Cardiac fibroblast (primary cell): Measurements from ENCODE around the gene TCF15.
A peak's percentile ranks its signal among the peaks of the same experiment; 100 is the strongest.

ENCODE experiments used
- DNase-seq, 2 donors: peaks; one replicate each; pipeline versions ENCODE4 v3.0.0 to v3.0.0-alpha.2; 2010; ENCODE audit warnings: low read depth in 2 of 2
- H3K4me3 ChIP-seq, 2 donors: replicated peaks in 1 of 2; 1 replicate in 1 of 2; 2 replicates in 1 of 2; pipeline ENCODE4 v1.5.1; 2011; ENCODE audit warnings: low read depth in 2 of 2, low read length in 2 of 2, mild to moderate bottlenecking in 2 of 2, moderate library complexity in 1 of 2
- TF ChIP-seq, protein P1 (sequence below): IDR thresholded peaks from one replicate; pipeline ENCODE4 v1.5.1; 2011; ENCODE audit warnings: low read depth, mild to moderate bottlenecking, low read length, inconsistent platforms

The TCF15 gene

DNA sequence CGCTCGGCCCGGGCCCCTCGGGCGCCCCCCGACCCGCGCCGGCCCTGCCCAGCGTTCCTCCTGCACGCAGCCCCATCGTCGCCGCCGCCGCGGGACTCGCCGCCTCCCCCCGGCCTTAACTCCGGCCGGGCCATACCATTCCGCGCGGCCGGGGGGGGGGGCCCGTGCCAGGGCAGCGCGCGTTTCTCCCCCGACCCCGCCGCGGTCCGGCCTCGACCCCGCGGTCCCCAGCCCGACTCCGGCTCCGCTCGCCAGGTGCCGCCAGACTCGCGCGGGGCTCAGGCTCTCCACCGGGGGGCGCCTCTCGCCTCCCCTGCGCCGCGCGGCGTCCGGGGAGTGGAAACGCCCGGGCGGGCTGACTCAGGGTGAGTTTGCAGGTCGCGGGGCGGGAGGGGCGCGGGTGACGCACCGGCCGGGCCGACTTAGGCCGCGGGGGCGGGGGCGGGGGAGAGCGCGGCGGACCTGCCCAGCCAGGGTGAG, 43.0 kb upstream of the TCF15 start, which contains the start of gene SRXN1:
SRXN1 (minus strand) TSS at position 91 of the 480 bp plus-strand sequence; CDS start at position 76, 15 bp downstream.
- peak within 1 kb of the TSS; percentile 89 to 97 for H3K4me3 ChIP-seq
- TF ChIP-seq, protein P1, sequence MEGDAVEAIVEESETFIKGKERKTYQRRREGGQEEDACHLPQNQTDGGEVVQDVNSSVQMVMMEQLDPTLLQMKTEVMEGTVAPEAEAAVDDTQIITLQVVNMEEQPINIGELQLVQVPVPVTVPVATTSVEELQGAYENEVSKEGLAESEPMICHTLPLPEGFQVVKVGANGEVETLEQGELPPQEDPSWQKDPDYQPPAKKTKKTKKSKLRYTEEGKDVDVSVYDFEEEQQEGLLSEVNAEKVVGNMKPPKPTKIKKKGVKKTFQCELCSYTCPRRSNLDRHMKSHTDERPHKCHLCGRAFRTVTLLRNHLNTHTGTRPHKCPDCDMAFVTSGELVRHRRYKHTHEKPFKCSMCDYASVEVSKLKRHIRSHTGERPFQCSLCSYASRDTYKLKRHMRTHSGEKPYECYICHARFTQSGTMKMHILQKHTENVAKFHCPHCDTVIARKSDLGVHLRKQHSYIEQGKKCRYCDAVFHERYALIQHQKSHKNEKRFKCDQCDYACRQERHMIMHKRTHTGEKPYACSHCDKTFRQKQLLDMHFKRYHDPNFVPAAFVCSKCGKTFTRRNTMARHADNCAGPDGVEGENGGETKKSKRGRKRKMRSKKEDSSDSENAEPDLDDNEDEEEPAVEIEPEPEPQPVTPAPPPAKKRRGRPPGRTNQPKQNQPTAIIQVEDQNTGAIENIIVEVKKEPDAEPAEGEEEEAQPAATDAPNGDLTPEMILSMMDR = no peak
- DNase-seq = peak; percentile 94 to 96

DNA sequence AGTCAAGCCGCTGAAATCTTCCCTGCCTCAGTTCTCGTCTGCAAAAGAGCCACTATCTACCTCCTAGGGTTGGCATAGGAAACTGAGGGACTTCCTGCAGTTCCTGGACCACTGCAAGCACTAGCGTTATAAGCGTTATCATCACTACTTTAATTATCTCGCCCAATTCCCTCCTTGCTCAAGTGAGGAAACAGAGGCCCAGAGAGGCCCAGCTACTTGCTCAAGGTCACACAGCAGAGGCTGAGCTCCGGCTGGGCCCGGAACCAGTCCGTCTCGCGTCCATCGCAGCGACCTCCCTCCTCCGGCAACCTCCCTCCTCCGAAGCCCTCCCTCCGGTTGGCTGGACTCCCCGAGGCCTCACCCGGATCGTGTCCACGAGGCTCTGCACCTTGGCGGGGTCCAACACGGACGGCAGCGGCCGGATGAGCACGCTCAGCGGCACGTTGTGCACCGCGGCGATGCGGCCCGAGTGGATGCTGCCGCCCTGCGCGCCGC, 42.6 kb upstream of the TCF15 start:
- DNase-seq = peak; percentile 50 to 60

DNA sequence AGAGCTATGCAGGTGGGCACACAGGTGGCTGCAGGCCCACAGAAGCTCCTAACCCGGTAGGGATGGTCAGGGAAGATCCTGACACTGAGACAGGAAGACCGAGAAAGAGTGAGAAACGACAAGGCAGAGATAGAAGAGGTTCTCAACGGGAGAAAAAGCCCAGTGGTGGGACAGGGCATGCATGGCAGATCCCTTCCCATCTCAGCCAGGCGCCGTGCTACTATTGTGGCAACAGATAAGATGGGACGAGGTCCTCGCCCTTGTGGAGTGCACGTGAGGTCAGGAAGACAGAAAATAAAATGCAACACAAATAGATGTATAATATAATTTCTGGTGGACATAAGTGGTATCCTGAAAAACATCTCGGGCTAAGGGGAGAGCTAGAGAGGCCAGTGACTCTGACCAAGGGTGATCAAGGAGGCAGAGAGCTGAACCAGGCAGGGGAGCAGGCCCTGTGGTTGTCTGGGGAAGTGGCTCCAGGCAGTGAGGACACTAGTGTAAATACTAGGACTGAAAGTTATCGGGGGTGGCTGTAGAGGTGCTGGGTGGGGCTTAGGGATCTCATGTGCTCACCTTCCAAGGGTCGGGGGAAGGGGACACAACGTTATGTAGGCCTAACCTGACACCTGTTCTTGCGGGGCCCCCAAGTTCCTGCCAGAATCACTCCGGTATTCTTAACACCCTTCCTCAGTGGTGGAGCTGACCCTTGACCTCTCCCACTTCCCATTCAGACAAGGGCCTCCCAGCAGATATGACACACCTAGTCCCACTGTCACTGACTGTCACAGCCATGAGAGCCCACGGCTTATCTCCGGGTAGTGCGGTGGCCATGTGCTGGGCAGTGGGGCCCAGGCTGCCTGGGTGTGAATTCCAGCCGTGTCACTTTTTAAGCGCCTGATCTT, 41.9 kb upstream of the TCF15 start:
- no peak for DNase-seq
- TF ChIP-seq, protein P1 = no peak
- peak overlapping the region; percentile 89 to 97 for H3K4me3 ChIP-seq

More for the DNA sequence above, 42.6 kb upstream of the TCF15 start:
- H3K4me3 ChIP-seq = peak overlapping the region; percentile 89 to 97
- TF ChIP-seq, protein P1 = no peak

DNA sequence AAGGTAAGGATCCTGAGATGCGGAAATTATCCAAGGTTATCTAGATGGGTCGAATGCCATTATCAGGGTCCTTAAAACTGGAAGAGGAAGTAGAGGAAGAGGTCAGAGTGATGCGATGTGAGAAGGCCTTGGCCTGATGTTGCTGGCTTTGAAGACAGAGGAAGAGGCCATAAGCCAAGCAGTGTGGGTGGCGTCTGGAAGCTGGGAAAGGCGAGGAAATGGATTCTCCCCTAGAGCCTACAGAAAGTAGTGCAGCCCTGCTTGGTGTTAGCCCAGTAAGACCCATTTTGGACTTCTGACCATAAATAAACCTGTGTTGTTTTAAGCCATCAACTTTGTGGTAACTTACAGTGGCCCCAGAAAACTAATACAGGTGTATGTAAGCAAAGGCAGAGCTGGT, 40.8 kb upstream of the TCF15 start:
- TF ChIP-seq, protein P1 = peak; percentile 21
- peak in 1 of 2 donors; percentile 33 for DNase-seq
- no peak overlapping the region for H3K4me3 ChIP-seq

DNA sequence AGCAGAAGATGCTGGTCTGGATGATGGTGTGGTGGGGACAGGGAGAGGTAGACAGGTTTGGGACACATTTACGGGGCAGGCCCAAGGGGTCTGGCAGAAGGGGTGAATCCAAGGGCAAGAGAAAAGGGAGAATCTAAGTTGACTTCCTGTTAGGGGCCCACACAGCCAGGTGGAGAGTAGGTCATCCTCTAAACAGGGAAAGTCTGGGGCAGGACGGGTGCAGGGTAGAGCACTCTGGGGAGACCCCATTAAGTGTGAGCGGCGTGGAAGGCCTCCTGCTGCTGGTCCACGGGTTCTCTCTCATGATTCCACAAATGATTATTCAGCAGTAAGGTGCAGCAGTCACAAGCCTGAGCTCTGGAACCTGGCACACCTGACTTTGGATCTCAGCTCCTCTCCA, 40.2 kb upstream of the TCF15 start:
- TF ChIP-seq, protein P1 = no peak
- DNase-seq = no peak
- no peak overlapping the region for H3K4me3 ChIP-seq

DNA sequence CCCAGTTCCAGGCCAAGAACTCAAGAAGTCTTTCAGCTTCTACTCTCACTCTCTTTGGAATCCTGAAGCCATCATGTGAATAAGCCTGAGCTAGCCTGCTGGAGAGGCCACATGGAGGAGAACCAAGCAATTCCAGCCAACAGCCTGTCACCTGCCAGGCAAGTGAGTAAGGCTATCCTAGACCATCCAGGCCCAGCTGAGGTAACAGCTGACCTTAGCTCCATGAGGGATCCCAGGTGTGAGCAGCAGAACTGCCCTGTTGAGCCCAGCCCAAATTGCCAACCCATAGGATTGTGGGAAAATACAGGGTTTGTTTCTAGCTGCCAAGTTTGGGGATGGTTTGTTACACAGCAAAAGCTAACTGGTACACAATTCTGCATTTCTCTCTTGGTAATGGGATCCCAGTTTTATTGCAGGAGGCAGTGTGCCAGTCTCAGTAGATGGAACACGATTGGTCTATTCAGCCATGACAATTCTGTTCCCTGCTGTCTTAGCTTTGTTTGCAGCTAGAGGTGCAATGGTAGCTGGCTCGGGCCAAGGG, 37.4 kb upstream of the TCF15 start:
- no peak overlapping the region for H3K4me3 ChIP-seq
- no peak for DNase-seq
- TF ChIP-seq, protein P1 = no peak
